DOHH2 (cell line): ENCODE results near the gene ART5.

Source experiments
- H3F3A ChIP-seq: fragments of 200-600 bp; sonication (generic), shearing (Covaris generic); 2 replicates; pipeline ENCODE4 v1.6.0; 2016; ENCODE audit warnings: antibody characterized with exemption, mild to moderate bottlenecking; ENCODE audit not compliant: control insufficient read depth, insufficient read depth
- H3K27ac ChIP-seq: fragments of 200-600 bp; sonication (generic); 2 replicates; pipeline ENCODE4 v1.5.1; 2014; ENCODE audit warnings: low read depth, mild to moderate bottlenecking, low read length, moderate library complexity
- H3K27me3 ChIP-seq: fragments of 200-600 bp; sonication (generic); 2 replicates; pipeline ENCODE4 v1.6.1; 2014; ENCODE audit warnings: mild to moderate bottlenecking, low read length, mixed read lengths; ENCODE audit not compliant: control insufficient read depth
- H3K36me3 ChIP-seq: fragments of 200-600 bp; sonication (generic); 2 replicates; pipeline ENCODE4 v1.6.1; 2014; ENCODE audit warnings: mild to moderate bottlenecking, low read length, moderate library complexity, mixed read lengths; ENCODE audit not compliant: control insufficient read depth
- H3K4me1 ChIP-seq: fragments of 200-600 bp; sonication (generic); 2 replicates; pipeline ENCODE4 v1.6.1; 2014; ENCODE audit warnings: mild to moderate bottlenecking, low read length, mixed read lengths; ENCODE audit not compliant: control insufficient read depth
- H3K4me2 ChIP-seq: fragments of 200-600 bp; sonication (generic); 2 replicates; pipeline ENCODE4 v1.6.0; 2014; ENCODE audit warnings: mild to moderate bottlenecking, low read length, moderate library complexity
- H3K4me3 ChIP-seq: fragments of 200-600 bp; sonication (generic); 2 replicates; pipeline ENCODE4 v1.5.1; 2014; ENCODE audit warnings: mild to moderate bottlenecking, low read length, mixed read lengths
- H3K79me2 ChIP-seq: fragments of 200-600 bp; sonication (generic); 2 replicates; pipeline ENCODE4 v1.6.1; 2014; ENCODE audit warnings: mild to moderate bottlenecking, low read length, mixed read lengths; ENCODE audit not compliant: control insufficient read depth
- H3K9me2 ChIP-seq: fragments of 200-600 bp; sonication (generic); replicated peaks from 2 replicates; pipeline ENCODE4 v1.6.1; 2014; ENCODE audit warnings: mild to moderate bottlenecking, low read length, mixed read lengths; ENCODE audit not compliant: control insufficient read depth
- H3K9me3 ChIP-seq: fragments of 200-600 bp; sonication (generic); 2 replicates; pipeline ENCODE4 v1.6.1; 2014; ENCODE audit warnings: antibody characterized with exemption, low read length, mixed read lengths; ENCODE audit not compliant: control insufficient read depth, insufficient read depth
- H4K20me1 ChIP-seq: fragments of 200-600 bp; sonication (generic); 2 replicates; pipeline ENCODE4 v1.6.0; 2014; ENCODE audit warnings: low read depth, mild to moderate bottlenecking, antibody characterized with exemption, low read length, moderate library complexity; ENCODE audit not compliant: control insufficient read depth, insufficient read depth
- EZH2phosphoT487 ChIP-seq: fragments of 200-600 bp; sonication (generic); IDR thresholded peaks from 2 replicates; pipeline ENCODE4 v1.6.1; 2017; ENCODE audit warnings: borderline replicate concordance, mild to moderate bottlenecking, antibody characterized with exemption, low read length, moderate library complexity, mixed read lengths
- TF ChIP-seq, protein P1 (sequence below): fragments of 200-600 bp; sonication (generic); IDR thresholded peaks from one replicate; pipeline ENCODE4 v1.5.1; 2014; ENCODE audit warnings: antibody characterized with exemption, mild to moderate bottlenecking, low read depth, low read length; ENCODE audit not compliant: poor library complexity, severe bottlenecking

ART5 gene

GRCh38 chr11:3632070-3632660 is 9.6 kb downstream of the ART5 start:
- Histone ChIP-seq H3K4me2 (no peak overlapping the region), H3K9me3 (no peaks in the 10 kb centered on the region), H3K36me3 (no peaks in the 10 kb centered on the region), H3K27ac (no peak overlapping the region), H3K79me2 (no peaks in the 10 kb centered on the region), H3K27me3 (no peaks in the 10 kb centered on the region), H3F3A (no peaks in the 10 kb centered on the region), H3K4me1 (no peaks in the 10 kb centered on the region), H4K20me1 (no peaks in the 10 kb centered on the region), H3K9me2 (no peaks in the 10 kb centered on the region), H3K4me3 (no peak overlapping the region)
- TF ChIP-seq, protein P1, sequence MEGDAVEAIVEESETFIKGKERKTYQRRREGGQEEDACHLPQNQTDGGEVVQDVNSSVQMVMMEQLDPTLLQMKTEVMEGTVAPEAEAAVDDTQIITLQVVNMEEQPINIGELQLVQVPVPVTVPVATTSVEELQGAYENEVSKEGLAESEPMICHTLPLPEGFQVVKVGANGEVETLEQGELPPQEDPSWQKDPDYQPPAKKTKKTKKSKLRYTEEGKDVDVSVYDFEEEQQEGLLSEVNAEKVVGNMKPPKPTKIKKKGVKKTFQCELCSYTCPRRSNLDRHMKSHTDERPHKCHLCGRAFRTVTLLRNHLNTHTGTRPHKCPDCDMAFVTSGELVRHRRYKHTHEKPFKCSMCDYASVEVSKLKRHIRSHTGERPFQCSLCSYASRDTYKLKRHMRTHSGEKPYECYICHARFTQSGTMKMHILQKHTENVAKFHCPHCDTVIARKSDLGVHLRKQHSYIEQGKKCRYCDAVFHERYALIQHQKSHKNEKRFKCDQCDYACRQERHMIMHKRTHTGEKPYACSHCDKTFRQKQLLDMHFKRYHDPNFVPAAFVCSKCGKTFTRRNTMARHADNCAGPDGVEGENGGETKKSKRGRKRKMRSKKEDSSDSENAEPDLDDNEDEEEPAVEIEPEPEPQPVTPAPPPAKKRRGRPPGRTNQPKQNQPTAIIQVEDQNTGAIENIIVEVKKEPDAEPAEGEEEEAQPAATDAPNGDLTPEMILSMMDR: no peak
- no peak for TF ChIP-seq EZH2phosphoT487

DNA sequence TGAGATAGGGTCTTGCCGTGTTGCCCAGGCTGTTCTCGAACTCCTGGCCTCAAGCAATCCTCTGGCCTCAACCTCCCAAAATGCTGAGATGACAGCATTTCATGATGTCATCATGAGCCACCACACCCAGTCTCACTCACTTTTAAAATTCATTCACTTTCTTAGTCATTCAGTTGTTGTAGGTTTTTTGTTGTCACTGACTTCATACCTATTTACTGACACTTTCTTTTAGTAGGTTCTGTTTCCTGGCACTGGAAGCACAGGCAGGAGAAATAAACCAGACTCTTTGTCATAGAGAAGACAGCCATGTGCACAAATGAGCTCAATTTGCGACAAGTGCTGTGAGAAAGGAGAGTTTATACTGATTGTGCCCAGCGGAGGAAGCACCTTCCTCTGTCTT is 10.5 kb downstream of the ART5 start:
- no peaks in the 10 kb centered on the region for H3K4me1 ChIP-seq
- H3K4me3 ChIP-seq: no peak overlapping the region
- TF ChIP-seq, protein P1: no peak
- no peak for TF ChIP-seq EZH2phosphoT487
- no peaks in the 10 kb centered on the region for H3K79me2 ChIP-seq
- H3K27ac ChIP-seq: no peak overlapping the region
- H3K4me2 ChIP-seq: no peak overlapping the region
- H3K9me2 ChIP-seq: no peaks in the 10 kb centered on the region
- H4K20me1 ChIP-seq: no peaks in the 10 kb centered on the region
- no peaks in the 10 kb centered on the region for H3K27me3 ChIP-seq
- H3K9me3 ChIP-seq: no peaks in the 10 kb centered on the region
- H3F3A ChIP-seq: no peaks in the 10 kb centered on the region
- no peaks in the 10 kb centered on the region for H3K36me3 ChIP-seq

DNA sequence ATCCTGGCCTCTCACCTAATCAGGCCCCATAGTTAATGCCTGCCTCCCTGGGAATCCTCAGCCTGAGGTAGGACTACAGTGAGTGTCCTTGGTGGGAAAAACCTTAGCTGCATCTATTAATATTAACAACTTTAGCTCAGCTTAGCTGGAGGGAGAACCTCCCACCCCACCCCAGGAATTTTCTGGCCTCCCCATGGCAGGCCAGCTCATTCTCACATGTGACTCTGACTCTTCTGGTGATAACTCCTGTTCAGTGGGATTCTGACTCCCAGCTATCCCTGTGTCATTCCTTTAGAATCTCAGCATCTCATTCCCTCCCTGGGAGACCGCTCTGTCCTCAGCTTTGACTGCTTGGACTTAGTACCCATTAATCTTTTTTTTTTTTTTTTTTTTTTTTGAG is 14.5 kb downstream of the ART5 start:
- Histone ChIP-seq H3K9me3 (no peaks in the 10 kb centered on the region), H3K36me3 (no peaks in the 10 kb centered on the region), H3K4me3 (no peak overlapping the region), H3K9me2 (no peaks in the 10 kb centered on the region), H3K27me3 (no peaks in the 10 kb centered on the region), H4K20me1 (no peaks in the 10 kb centered on the region), H3K27ac (no peak overlapping the region), H3K4me1 (no peaks in the 10 kb centered on the region), H3F3A (no peaks in the 10 kb centered on the region), H3K4me2 (no peak overlapping the region), H3K79me2 (no peaks in the 10 kb centered on the region)
- TF ChIP-seq, protein P1: no peak
- TF ChIP-seq EZH2phosphoT487: no peak
